Stimulated activated CD8-positive, alpha-beta memory T cell treated with anti-CD3 and anti-CD28 coated beads, Interleukin-4, amount 100 ng/mL, for 48 hours (primary cell): ENCODE data around the gene SNED1.
A peak's percentile ranks its signal among the peaks of the same experiment; 100 is the strongest.

Experiments used
- DNase-seq: peaks from one replicate; pipeline ENCODE4 v3.0.0-alpha.2; 2020

SNED1 gene

GRCh38 chr2:240960309-240960970 is 38.0 kb upstream of the SNED1 start:
- DNase-seq = peak; percentile 6

GRCh38 chr2:240960971-240961876 is 37.2 kb upstream of the SNED1 start:
- DNase-seq = peak; percentile 17

- DNase-seq = no peak
Observed at GRCh38 chr2:240961910-240962299, 36.5 kb upstream of the SNED1 start.

GRCh38 chr2:240962300-240963064 is 35.9 kb upstream of the SNED1 start:
- peak; percentile 23 for DNase-seq

- DNase-seq = peak; percentile 13
Observed at GRCh38 chr2:240963065-240963867, 35.2 kb upstream of the SNED1 start.

GRCh38 chr2:240963868-240964703 is 34.3 kb upstream of the SNED1 start:
- DNase-seq = peak; percentile 20

GRCh38 chr2:240964704-240965295 is 33.6 kb upstream of the SNED1 start:
- DNase-seq = no peak

- DNase-seq = no peak
Observed at GRCh38 chr2:240965296-240965904, 33.0 kb upstream of the SNED1 start.

GRCh38 chr2:240965905-240966456 is 32.4 kb upstream of the SNED1 start:
- DNase-seq = no peak

GRCh38 chr2:240966457-240966905 is 31.9 kb upstream of the SNED1 start:
- no peak for DNase-seq

- no peak for DNase-seq
Observed at GRCh38 chr2:240966906-240967680, 31.3 kb upstream of the SNED1 start.

GRCh38 chr2:240967681-240968621 is 30.5 kb upstream of the SNED1 start:
- DNase-seq = no peak

GRCh38 chr2:240968731-240969624 is 29.4 kb upstream of the SNED1 start:
- DNase-seq = no peak

GRCh38 chr2:240970104-240970503 is 28.3 kb upstream of the SNED1 start:
- DNase-seq = no peak

GRCh38 chr2:240970816-240971215 is 27.6 kb upstream of the SNED1 start:
- no peak for DNase-seq

- no peak for DNase-seq
Observed at GRCh38 chr2:240972201-240972600, 26.2 kb upstream of the SNED1 start.
